Gastrocnemius medialis (tissue), 4 donors: ENCODE results near the gene ADAMTS19. TPM values are rescaled to one million over a fixed set of nuclear protein-coding genes. Genes with fewer than 3 reads are reported as not detected.

Source experiments
- ATAC-seq, 2 donors: fragments of 150-250 bp; one replicate each; pipeline ENCODE4 v1.9.1; 2016
- DNase-seq, 2 donors: peaks; one replicate each; pipeline ENCODE4 v3.0.0-alpha.2; 2019
- H3K27ac ChIP-seq, 4 donors: fragments of 200-600 bp; sonication (generic); 1 replicate in 1 of 4; 2 replicates in 3 of 4; pipeline ENCODE4 v1.5.1; 2016 to 2018; ENCODE audit warnings: mild to moderate bottlenecking in 2 of 4, moderate library complexity in 1 of 4
- H3K27me3 ChIP-seq, 3 donors: fragments of 200-600 bp; sonication (generic) in 2 of 3; 1 replicate in 1 of 3; 2 replicates in 2 of 3; pipeline versions ENCODE4 v1.5.1 to v1.6.0; 2016 to 2019; ENCODE audit warnings: mild to moderate bottlenecking in 1 of 3, moderate library complexity in 1 of 3
- H3K36me3 ChIP-seq, 2 donors: fragments of 200-600 bp; sonication (generic) in 1 of 2; one replicate each; pipeline ENCODE4 v1.5.1; 2017 to 2018
- H3K4me1 ChIP-seq, 2 donors: fragments of 200-600 bp; sonication (generic) in 1 of 2; one replicate each; pipeline ENCODE4 v1.5.1; 2016 to 2017; ENCODE audit warnings: mild to moderate bottlenecking in 2 of 2
- H3K4me3 ChIP-seq, 4 donors: fragments of 200-600 bp; sonication (generic) in 3 of 4; 1 replicate in 1 of 4; 2 replicates in 3 of 4; pipeline ENCODE4 v1.5.1; 2016 to 2019; ENCODE audit warnings: mild to moderate bottlenecking in 2 of 4
- H3K9me3 ChIP-seq, 3 donors: fragments of 200-600 bp; sonication (generic) in 2 of 3; 1 replicate in 1 of 3; 2 replicates in 2 of 3; pipeline ENCODE4 v1.5.1; 2016 to 2019
- CTCF ChIP-seq, 5 experiments: fragments of 450-650 bp in 3 of 5; fragments of 200-600 bp in 2 of 5; sonication (generic) in 2 of 5; IDR thresholded peaks in 4 of 5; conservative IDR thresholded peaks in 1 of 5; 1 replicate in 4 of 5; 2 replicates in 1 of 5; pipeline ENCODE4 v1.5.1; 2016 to 2019; ENCODE audit warnings: antibody characterized with exemption in 5 of 5, mild to moderate bottlenecking in 3 of 5, moderate library complexity in 3 of 5
- POLR2A ChIP-seq, 2 donors: fragments of 450-650 bp; IDR thresholded peaks; one replicate each; pipeline ENCODE4 v1.6.1; 2017; ENCODE audit warnings: antibody characterized with exemption in 2 of 2, mild to moderate bottlenecking in 2 of 2, moderate library complexity in 2 of 2
- in situ Hi-C, 4 donors: fragments of 200-750 bp; cut with MboI; loops; one replicate each; pipeline versions ENCODE4 v1.15.0 to v1.8.0; 2017; ENCODE audit warnings: low sequenced_read_pairs in 4 of 4
- intact Hi-C: fragments of 100-400 bp; cut with DNase I; formaldehyde crosslinking; loops from one replicate; pipeline ENCODE4 v1.15.1; 2023; ENCODE audit warnings: low total_unique reads
- total RNA-seq, 4 donors: library from RNA; depleted of rRNA; stranded (reverse); fragments of >200 nt; gene quantifications; one replicate each; pipeline versions ENCODE4 v1.1.0 to v1.2.3, GENCODE V29; 2016

ADAMTS19 gene
- total RNA-seq, 4 donors from 2014 or later = 0.36 to 2.4 (median 0.80) TPM

DNA sequence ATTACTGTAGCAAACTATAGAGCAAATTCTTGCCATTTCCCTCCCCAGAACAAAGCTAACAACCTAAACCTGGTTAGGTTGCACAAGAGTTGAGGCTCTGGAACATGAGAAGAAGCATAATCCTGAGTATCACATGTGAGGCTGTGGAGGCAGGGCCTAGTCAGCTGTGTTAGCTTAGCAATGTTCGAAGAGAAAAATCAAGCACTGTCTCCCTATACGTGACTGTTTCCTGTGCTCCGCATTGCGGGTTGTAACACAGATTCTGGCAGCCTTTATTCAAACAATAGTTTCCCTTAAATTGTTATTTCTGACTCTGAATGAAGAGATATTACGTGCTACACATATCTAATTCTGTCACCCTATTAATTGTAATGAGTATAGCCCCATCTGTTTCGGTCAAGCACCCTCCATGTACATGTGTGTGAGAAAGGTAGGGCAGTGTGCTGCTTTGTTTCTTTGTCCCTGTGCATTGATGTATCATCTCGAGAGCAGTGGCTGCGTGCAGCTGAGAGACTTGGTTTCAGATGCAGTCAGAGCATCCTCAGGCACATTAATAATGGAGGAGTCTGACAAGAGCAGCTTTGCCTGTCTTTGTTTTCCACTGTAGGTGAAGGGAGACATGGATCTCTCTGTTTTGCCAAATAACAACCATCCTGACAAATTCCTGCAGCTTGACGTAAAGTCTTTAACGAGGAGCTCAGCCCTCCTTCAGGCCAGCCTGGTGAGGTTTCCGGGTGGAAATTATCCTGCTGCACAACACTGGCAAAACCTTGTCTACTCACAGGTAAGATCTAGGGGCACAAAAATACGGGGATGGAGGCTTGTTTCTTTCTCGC is 287.7 kb downstream of the ADAMTS19 start, which contains the start of gene MINAR2:
Gene MINAR2 (plus strand): TSS at position 523 of the 836 bp plus-strand sequence. CDS start 97 bp downstream, at position 620.
- TF ChIP-seq CTCF (IDR thresholded peaks at IDR 0.05 in 4 of 5, conservative IDR thresholded peaks at IDR 0.05 in 1 of 5) = no peak
- no peak for TF ChIP-seq POLR2A (IDR thresholded peaks at IDR 0.05)
- Histone ChIP-seq H3K27ac (no peak within 1 kb of the TSS), H3K9me3 (no peaks in the 10 kb centered on the region), H3K4me1 (no peaks in the 10 kb centered on the region), H3K36me3 (no peaks in the 10 kb centered on the region), H3K4me3 (no peak within 1 kb of the TSS), H3K27me3 (no peaks in the 10 kb centered on the region)
- DNase-seq (no peak), ATAC-seq (no peak)
- intact Hi-C loops = no loop called here
- in situ Hi-C loops = no loop called here

- no peak for TF ChIP-seq CTCF (IDR thresholded peaks at IDR 0.05 in 4 of 5, conservative IDR thresholded peaks at IDR 0.05 in 1 of 5)
- no peak for TF ChIP-seq POLR2A (IDR thresholded peaks at IDR 0.05)
- no peaks in the 10 kb centered on the region for H3K4me1 ChIP-seq
- no peak overlapping the region for H3K4me3 ChIP-seq
- intact Hi-C loops (no loop called here), in situ Hi-C loops (no loop called here)
- no peak for ATAC-seq
- H3K9me3 ChIP-seq = no peaks in the 10 kb centered on the region
- H3K27ac ChIP-seq = no peak overlapping the region
- H3K36me3 ChIP-seq = no peaks in the 10 kb centered on the region
- no peaks in the 10 kb centered on the region for H3K27me3 ChIP-seq
- DNase-seq = no peak
These were observed 289.1 kb downstream of the ADAMTS19 start for GRCh38 chr5:129748913-129749880.

DNA sequence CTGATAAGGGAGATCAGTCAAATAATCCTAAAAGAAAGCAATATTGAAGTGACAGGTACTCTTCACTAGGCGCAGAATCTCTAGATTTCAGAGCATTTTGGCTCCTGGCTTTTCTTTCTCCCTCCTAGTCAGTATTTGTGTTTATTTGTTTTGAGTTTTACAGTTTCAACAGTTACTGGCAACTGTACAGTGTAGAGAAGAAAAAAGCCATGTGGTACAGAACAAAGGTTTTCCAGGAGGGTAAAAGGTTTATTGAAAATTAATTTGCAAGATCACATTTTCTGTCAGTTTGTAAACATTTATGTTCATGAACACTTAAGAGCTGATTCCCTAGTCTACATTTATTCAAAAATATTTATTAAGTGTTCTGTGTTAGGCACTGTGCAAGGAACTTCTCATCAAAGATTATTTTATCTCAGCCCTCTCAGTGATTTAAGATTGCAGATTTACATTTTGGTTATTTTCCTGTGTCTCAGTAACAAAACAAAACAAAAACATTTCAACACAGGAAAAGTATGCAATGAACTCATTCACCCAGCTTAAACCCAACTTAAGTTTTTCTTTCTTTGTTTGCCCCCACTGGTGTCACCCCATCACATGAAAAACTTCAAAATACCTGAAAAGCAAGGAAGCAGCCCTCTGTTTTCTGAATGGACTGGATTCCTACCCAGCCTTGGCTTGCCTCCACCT is 300.7 kb downstream of the ADAMTS19 start:
- intact Hi-C loops (no loop called here), in situ Hi-C loops (loop anchor here in 3 of 4 donors (10.0 to 25.0 kb wide), 5 partner anchors 348 to 1548 kb away; no protein-coding TSS in a partner anchor)
- Histone ChIP-seq H3K27me3 (no peaks in the 10 kb centered on the region), H3K9me3 (no peaks in the 10 kb centered on the region), H3K4me1 (no peaks in the 10 kb centered on the region), H3K4me3 (no peak overlapping the region), H3K27ac (no peak overlapping the region), H3K36me3 (no peaks in the 10 kb centered on the region)
- DNase-seq (no peak), ATAC-seq (no peak)
- no peak for TF ChIP-seq POLR2A (IDR thresholded peaks at IDR 0.05)
- no peak for TF ChIP-seq CTCF (IDR thresholded peaks at IDR 0.05 in 4 of 5, conservative IDR thresholded peaks at IDR 0.05 in 1 of 5)

DNA sequence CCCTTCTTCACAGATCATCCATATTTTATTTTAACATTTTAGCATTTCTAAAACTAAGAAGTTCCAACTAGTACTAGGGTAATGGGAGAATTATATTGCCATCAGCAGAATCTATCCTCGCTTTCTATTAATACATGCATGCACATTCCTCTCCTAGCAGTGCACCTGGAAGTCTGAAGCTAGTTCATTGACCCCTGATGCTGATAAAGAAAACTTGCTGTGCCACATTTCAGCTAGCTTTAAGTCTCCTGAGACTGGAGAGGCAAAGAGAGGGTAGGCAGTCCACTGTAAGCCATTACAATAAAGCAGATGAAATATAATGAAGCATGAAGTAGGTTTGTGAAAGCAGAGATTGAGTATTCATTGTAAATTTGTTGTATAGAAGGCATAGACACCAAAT is 303.6 kb downstream of the ADAMTS19 start:
- Histone ChIP-seq H3K36me3 (no peaks in the 10 kb centered on the region), H3K27ac (no peak overlapping the region), H3K4me1 (no peaks in the 10 kb centered on the region), H3K4me3 (no peak overlapping the region), H3K9me3 (no peaks in the 10 kb centered on the region), H3K27me3 (no peaks in the 10 kb centered on the region)
- intact Hi-C loops (no loop called here), in situ Hi-C loops (loop anchor here in 3 of 4 donors (10.0 to 25.0 kb wide), 5 partner anchors 351 to 1551 kb away; no protein-coding TSS in a partner anchor)
- no peak for DNase-seq
- ATAC-seq = no peak
- no peak for TF ChIP-seq POLR2A (IDR thresholded peaks at IDR 0.05)
- TF ChIP-seq CTCF (IDR thresholded peaks at IDR 0.05 in 4 of 5, conservative IDR thresholded peaks at IDR 0.05 in 1 of 5) = no peak
